ENCODE data around the gene RBFA.
"Not testable (repeated sequence)": the region's sequence is repeated elsewhere in the genome, so short reads cannot be mapped to it uniquely, and the experiment has no call there.

RBFA gene

DNA sequence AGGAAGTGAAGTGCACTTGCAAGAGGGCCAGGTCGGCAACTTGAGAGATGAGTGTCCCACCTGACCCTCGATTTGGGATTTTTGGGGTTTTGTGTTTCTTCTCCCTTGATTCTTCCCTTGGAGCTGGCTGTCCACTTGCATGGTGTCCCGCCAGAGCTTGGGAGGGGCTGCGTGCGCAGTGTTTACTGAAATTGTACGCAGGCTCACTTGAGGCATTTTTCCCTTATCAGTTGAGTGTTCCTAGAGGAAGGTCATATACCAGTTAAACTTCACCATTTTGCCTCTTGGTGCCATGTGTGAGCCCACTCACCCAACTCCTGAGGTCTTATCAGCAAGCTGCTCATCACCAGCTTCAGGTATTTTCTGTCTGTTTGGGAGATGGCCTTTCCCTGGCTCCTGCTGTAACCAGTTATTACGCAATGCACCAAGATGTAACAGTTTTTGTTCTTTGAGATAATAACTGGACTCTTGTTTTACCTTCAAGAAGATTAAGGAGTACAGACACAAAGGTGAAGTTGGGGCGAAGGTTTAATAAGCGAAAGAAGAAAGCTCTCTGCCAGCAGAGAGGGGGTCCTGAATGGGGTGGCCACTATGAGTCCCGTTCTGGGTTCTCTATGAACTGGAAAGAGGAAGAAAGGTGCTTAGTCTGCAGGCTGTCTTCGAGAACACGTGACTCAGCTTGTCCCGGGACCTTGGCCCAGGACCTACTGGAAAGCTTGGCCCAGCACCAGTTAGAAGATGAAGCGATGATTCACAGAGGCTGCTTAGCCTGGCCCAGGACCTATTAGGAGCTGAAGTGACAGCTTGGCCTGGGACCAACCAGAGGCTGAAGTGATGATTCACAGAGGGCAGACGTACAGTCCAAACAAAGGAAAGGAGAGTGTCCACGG, 24.3 kb upstream of the RBFA start:
- H3K4me1 ChIP-seq (ENCODE audit: insufficient read depth, poor library complexity, severe bottlenecking): peaks cover 7% of the 10 kb centered on the region
- DNase-seq (ENCODE audit: low spot score): peak; percentile 86
- no peak overlapping the region for H3K4me3 ChIP-seq (ENCODE audit: severe bottlenecking)
- peak overlapping the region; percentile 29 for H3K27ac ChIP-seq (ENCODE audit: poor library complexity, severe bottlenecking)
- ATAC-seq (ENCODE audit: low read depth): peak; percentile 99
- H3K36me3 ChIP-seq (ENCODE audit: low read depth): no peaks in the 10 kb centered on the region
- H3K27me3 ChIP-seq (ENCODE audit: insufficient read depth, poor library complexity, severe bottlenecking): no peaks in the 10 kb centered on the region
- H3K9me3 ChIP-seq (ENCODE audit: severe bottlenecking): no peaks in the 10 kb centered on the region
- TF ChIP-seq CTCF (IDR thresholded peaks at IDR 0.05; ENCODE audit: poor library complexity, severe bottlenecking): no peak

DNA sequence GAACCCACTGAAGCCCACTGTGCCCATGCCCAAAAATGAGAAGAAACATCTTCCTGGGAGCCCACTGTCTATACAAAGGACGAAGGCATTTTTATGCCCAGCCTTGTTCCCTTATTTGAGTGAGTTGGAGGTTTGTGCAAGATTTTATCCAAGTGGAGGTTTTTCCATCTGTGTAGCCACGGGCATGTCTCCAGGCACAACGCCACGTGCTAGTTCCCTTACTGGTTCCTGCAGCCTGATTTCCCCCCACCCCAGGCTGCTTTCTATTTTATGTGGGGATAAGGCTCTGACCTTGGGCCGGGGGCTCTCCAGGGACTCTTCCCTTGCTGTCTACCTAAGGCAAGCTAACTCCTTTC, 23.7 kb upstream of the RBFA start:
- H3K27me3 ChIP-seq (ENCODE audit: insufficient read depth, poor library complexity, severe bottlenecking): no peaks in the 10 kb centered on the region
- H3K4me3 ChIP-seq (ENCODE audit: severe bottlenecking): no peak overlapping the region
- DNase-seq (ENCODE audit: low spot score) (no peak), ATAC-seq (ENCODE audit: low read depth) (no peak)
- no peak for TF ChIP-seq CTCF (IDR thresholded peaks at IDR 0.05; ENCODE audit: poor library complexity, severe bottlenecking)
- H3K27ac ChIP-seq (ENCODE audit: poor library complexity, severe bottlenecking): peak overlapping the region; percentile 29
- no peaks in the 10 kb centered on the region for H3K9me3 ChIP-seq (ENCODE audit: severe bottlenecking)
- H3K36me3 ChIP-seq (ENCODE audit: low read depth): no peaks in the 10 kb centered on the region
- peaks cover 7% of the 10 kb centered on the region for H3K4me1 ChIP-seq (ENCODE audit: insufficient read depth, poor library complexity, severe bottlenecking)

- not testable (repeated sequence) for DNase-seq (ENCODE audit: low spot score); H3K4me1 ChIP-seq (ENCODE audit: insufficient read depth, poor library complexity, severe bottlenecking); H3K9me3 ChIP-seq (ENCODE audit: severe bottlenecking); H3K36me3 ChIP-seq (ENCODE audit: low read depth); ATAC-seq (ENCODE audit: low read depth); H3K4me3 ChIP-seq (ENCODE audit: severe bottlenecking); H3K27me3 ChIP-seq (ENCODE audit: insufficient read depth, poor library complexity, severe bottlenecking); H3K27ac ChIP-seq (ENCODE audit: poor library complexity, severe bottlenecking)
Measured at GRCh38 chr18:80011496-80012137, 22.6 kb upstream of the RBFA start.

DNA sequence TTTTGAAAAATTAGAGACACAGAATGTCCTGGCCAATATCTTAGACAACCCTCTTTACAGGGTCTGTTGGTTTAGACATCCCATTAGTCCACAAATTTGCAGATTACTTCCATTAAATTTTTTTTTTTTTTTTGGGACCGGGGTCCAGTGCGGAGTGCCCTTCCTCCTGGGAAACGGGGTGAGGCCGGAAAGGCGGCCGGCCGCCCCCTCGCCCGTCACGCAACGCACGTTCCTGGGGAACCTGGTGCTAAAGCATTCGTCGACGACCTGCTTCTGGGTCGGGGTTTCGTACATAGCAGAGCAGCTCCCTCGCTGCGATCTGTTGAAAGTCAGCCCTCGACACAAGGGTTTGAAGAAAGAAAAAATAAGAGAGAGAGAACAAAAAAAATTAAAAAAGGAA, 21.5 kb upstream of the RBFA start:
- Histone ChIP-seq H3K27ac (ENCODE audit: poor library complexity, severe bottlenecking) (no peak overlapping the region), H3K27me3 (ENCODE audit: insufficient read depth, poor library complexity, severe bottlenecking) (no peaks in the 10 kb centered on the region), H3K4me3 (ENCODE audit: severe bottlenecking) (no peak overlapping the region), H3K36me3 (ENCODE audit: low read depth) (no peaks in the 10 kb centered on the region), H3K9me3 (ENCODE audit: severe bottlenecking) (no peaks in the 10 kb centered on the region), H3K4me1 (ENCODE audit: insufficient read depth, poor library complexity, severe bottlenecking) (peaks cover 7% of the 10 kb centered on the region)
- DNase-seq (ENCODE audit: low spot score) (no peak), ATAC-seq (ENCODE audit: low read depth) (no peak)
- TF ChIP-seq CTCF (IDR thresholded peaks at IDR 0.05; ENCODE audit: poor library complexity, severe bottlenecking): no peak

- Histone ChIP-seq H3K4me3 (ENCODE audit: severe bottlenecking) (no peak overlapping the region), H3K9me3 (ENCODE audit: severe bottlenecking) (peaks cover 17% of the 10 kb centered on the region), H3K4me1 (ENCODE audit: insufficient read depth, poor library complexity, severe bottlenecking) (no peaks in the 10 kb centered on the region), H3K27ac (ENCODE audit: poor library complexity, severe bottlenecking) (no peak overlapping the region), H3K36me3 (ENCODE audit: low read depth) (no peaks in the 10 kb centered on the region), H3K27me3 (ENCODE audit: insufficient read depth, poor library complexity, severe bottlenecking) (no peaks in the 10 kb centered on the region)
- no peak for TF ChIP-seq CTCF (IDR thresholded peaks at IDR 0.05; ENCODE audit: poor library complexity, severe bottlenecking)
- DNase-seq (ENCODE audit: low spot score) (no peak), ATAC-seq (ENCODE audit: low read depth) (no peak)
Measured at GRCh38 chr18:80022613-80023012, 11.6 kb upstream of the RBFA start.
